HG03575 (cell line): Measurements from ENCODE around the gene APOLD1.
"Not testable (repeated sequence)": the region's sequence is repeated elsewhere in the genome, so short reads cannot be mapped to it uniquely, and the experiment has no call there.

Source experiments
- ATAC-seq: cut with Tn5 transposase; IDR thresholded peaks from one replicate; pipeline ENCODE4 v1.9.1; 2021; ENCODE audit not compliant: unreplicated experiment, insufficient number of reproducible peaks, low FRiP score; ENCODE audit errors: extremely low read depth

The APOLD1 gene

GRCh38 chr12:12784911-12785814 lies at the start of gene APOLD1:
APOLD1 (plus strand) TSS chr12:12785659; CDS start chr12:12785692, 33 bp downstream.
- ATAC-seq = no peak

GRCh38 chr12:12736759-12737676 lies 48.4 kb upstream of the APOLD1 start:
- no peak for ATAC-seq

- ATAC-seq = not testable (repeated sequence)
Observed at GRCh38 chr12:12738152-12738551, 47.3 kb upstream of the APOLD1 start.

- ATAC-seq = no peak
Observed at GRCh38 chr12:12741660-12742059, 43.8 kb upstream of the APOLD1 start.

GRCh38 chr12:12744546-12745305 lies 40.7 kb upstream of the APOLD1 start:
- no peak for ATAC-seq

- ATAC-seq = no peak
Observed at GRCh38 chr12:12745576-12746211, 39.8 kb upstream of the APOLD1 start.

- ATAC-seq = no peak
Observed at GRCh38 chr12:12747278-12747677, 38.2 kb upstream of the APOLD1 start.

- ATAC-seq = no peak
Observed at GRCh38 chr12:12748044-12748443, 37.4 kb upstream of the APOLD1 start.

GRCh38 chr12:12749433-12749832 lies 36.0 kb upstream of the APOLD1 start:
- ATAC-seq = no peak

- no peak for ATAC-seq
Observed at GRCh38 chr12:12755923-12756322, 29.5 kb upstream of the APOLD1 start.

GRCh38 chr12:12757121-12757520 lies 28.3 kb upstream of the APOLD1 start:
- ATAC-seq = no peak

- ATAC-seq = no peak
Observed at GRCh38 chr12:12759234-12759915, 26.1 kb upstream of the APOLD1 start.

- ATAC-seq = no peak
Observed at GRCh38 chr12:12764824-12765223, 20.6 kb upstream of the APOLD1 start.

- ATAC-seq = no peak
Observed at GRCh38 chr12:12770262-12770661, 15.2 kb upstream of the APOLD1 start.

- ATAC-seq = no peak
Observed at GRCh38 chr12:12774791-12775190, 10.7 kb upstream of the APOLD1 start.

- no peak for ATAC-seq
Observed at GRCh38 chr12:12776261-12776660, 9.2 kb upstream of the APOLD1 start.

GRCh38 chr12:12777092-12777491 lies 8.4 kb upstream of the APOLD1 start:
- no peak for ATAC-seq

- no peak for ATAC-seq
Observed at GRCh38 chr12:12779007-12779406, 6.5 kb upstream of the APOLD1 start.
